Esophagus squamous epithelium (tissue), 5 donors: ENCODE measurements around the gene WDR74. TPM values are rescaled to one million over a fixed set of nuclear protein-coding genes. Genes with fewer than 3 reads are reported as not detected.
"Not testable (repeated sequence)": the region's sequence is repeated elsewhere in the genome, so short reads cannot be mapped to it uniquely, and the experiment has no call there.

ENCODE experiments used
- DNase-seq: peaks from one replicate; lab custom pipeline; 2025; lab: John Stamatoyannopoulos, UW
- H3K27ac ChIP-seq, 4 donors: fragments of 200-600 bp; sonication (generic); one replicate each; pipeline ENCODE4 v1.5.1; 2016 to 2019; ENCODE audit warnings: mild to moderate bottlenecking in 1 of 4
- H3K27me3 ChIP-seq, 4 donors: fragments of 200-600 bp; sonication (generic); 1 replicate in 3 of 4; 2 replicates in 1 of 4; pipeline versions ENCODE4 v1.5.1 to v1.6.0; 2017 to 2021; ENCODE audit warnings: antibody characterized with exemption in 1 of 4
- H3K36me3 ChIP-seq, 3 donors: fragments of 200-600 bp; sonication (generic); one replicate each; pipeline ENCODE4 v1.5.1; 2016 to 2019
- H3K4me1 ChIP-seq, 3 donors: fragments of 200-600 bp; sonication (generic); one replicate each; pipeline ENCODE4 v1.5.1; 2017 to 2019
- H3K4me3 ChIP-seq, 4 donors: fragments of 200-600 bp; sonication (generic); 1 replicate in 3 of 4; 2 replicates in 1 of 4; pipeline ENCODE4 v1.5.1; 2016 to 2019; ENCODE audit warnings: mild to moderate bottlenecking in 2 of 4, moderate library complexity in 1 of 4
- H3K9me3 ChIP-seq, 3 donors: fragments of 200-600 bp; sonication (generic); one replicate each; pipeline ENCODE4 v1.5.1; 2016 to 2019
- POLR2A ChIP-seq, 4 donors: fragments of 450-650 bp; IDR thresholded peaks; one replicate each; pipeline ENCODE4 v1.6.1; 2017; ENCODE audit warnings: antibody characterized with exemption in 4 of 4, mild to moderate bottlenecking in 4 of 4, moderate library complexity in 3 of 4
- WGBS, 2 donors: methylation state at CpG; one replicate each; pipeline ENCODE4 v1.1.5; 2018; 5-methylcytosine and 5-hydroxymethylcytosine counted together
- intact Hi-C: fragments of 100-400 bp; cut with DNase I; formaldehyde crosslinking; loops from one replicate; pipeline ENCODE4 v1.15.0; 2022
- total RNA-seq, 4 donors: library from RNA; depleted of rRNA; stranded (reverse); fragments of >200 nt; gene quantifications; one replicate each; pipeline ENCODE4 v1.1.0, GENCODE V29; 2016
- TF ChIP-seq, protein P1 (sequence below), 6 experiments: fragments of 450-650 bp in 4 of 6; fragments of 200-600 bp in 2 of 6; sonication (generic) in 2 of 6; IDR thresholded peaks; one replicate each; pipeline ENCODE4 v1.5.1; 2016 to 2019; ENCODE audit warnings: antibody characterized with exemption in 6 of 6, mild to moderate bottlenecking in 4 of 6, moderate library complexity in 4 of 6
- donor health status: DM: yes; HTN: yes; CAD: no.

Gene WDR74
- total RNA-seq, 4 donors from 2014 or later: 31.7 to 74.0 (median 44.3) TPM

DNA sequence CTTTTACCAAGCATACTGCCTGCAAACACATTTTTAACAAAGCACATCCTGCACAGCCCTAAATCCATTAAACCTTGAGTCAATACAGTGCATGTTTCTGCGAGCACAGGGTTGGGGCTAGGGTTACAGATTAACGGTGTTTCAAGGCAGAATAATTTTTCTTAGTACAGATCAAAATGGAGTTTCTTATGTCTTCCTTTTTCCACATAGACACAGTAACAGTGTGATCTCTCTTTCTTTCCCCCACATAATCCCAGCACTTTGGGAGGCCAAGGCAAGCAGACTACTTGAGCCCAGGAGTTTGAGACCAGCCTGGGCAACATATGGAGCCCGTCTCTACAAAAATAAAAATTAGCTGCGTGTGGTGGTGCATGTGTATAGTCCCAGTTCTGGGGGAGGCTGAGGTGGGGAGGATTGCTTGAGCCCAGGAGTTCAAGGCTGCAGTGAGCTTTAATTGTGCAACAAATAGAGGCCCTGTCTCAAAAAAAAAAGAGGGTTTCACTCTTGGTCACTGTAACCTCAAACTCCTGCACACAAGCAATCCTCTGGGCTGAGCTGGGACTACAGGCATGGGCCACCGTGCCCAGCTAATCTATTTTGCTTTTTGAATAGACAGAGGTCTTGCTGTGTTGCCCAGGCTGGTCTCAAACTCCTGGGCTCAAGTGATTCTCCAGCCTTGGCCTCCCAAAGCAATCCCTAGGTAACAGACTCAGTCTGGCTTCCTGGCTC is 21.6 kb upstream of the WDR74 start:
- Histone ChIP-seq H3K36me3 (no peaks in the 10 kb centered on the region), H3K9me3 (no peaks in the 10 kb centered on the region), H3K27ac (peak overlapping the region in 2 of 4 donors; percentile 75 to 76), H3K4me3 (no peak overlapping the region), H3K27me3 (no peaks in the 10 kb centered on the region), H3K4me1 (peaks cover 14 to 72% (median 28%) of the 10 kb centered on the region in 3 donors)
- no peak for DNase-seq
- 46 to 51% methylated on average over 5 of the region's 5 CpGs for WGBS, 2 donors
- TF ChIP-seq POLR2A (IDR thresholded peaks at IDR 0.05): no peak
- TF ChIP-seq, protein P1, sequence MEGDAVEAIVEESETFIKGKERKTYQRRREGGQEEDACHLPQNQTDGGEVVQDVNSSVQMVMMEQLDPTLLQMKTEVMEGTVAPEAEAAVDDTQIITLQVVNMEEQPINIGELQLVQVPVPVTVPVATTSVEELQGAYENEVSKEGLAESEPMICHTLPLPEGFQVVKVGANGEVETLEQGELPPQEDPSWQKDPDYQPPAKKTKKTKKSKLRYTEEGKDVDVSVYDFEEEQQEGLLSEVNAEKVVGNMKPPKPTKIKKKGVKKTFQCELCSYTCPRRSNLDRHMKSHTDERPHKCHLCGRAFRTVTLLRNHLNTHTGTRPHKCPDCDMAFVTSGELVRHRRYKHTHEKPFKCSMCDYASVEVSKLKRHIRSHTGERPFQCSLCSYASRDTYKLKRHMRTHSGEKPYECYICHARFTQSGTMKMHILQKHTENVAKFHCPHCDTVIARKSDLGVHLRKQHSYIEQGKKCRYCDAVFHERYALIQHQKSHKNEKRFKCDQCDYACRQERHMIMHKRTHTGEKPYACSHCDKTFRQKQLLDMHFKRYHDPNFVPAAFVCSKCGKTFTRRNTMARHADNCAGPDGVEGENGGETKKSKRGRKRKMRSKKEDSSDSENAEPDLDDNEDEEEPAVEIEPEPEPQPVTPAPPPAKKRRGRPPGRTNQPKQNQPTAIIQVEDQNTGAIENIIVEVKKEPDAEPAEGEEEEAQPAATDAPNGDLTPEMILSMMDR (IDR thresholded peaks at IDR 0.05): no peak
- intact Hi-C loops: loop anchor here (5.0 to 10.0 kb wide), 2 partner anchors 69 to 136 kb away; partner anchors contain the start of genes HNRNPUL2, TMEM223 and TTC9C

DNA sequence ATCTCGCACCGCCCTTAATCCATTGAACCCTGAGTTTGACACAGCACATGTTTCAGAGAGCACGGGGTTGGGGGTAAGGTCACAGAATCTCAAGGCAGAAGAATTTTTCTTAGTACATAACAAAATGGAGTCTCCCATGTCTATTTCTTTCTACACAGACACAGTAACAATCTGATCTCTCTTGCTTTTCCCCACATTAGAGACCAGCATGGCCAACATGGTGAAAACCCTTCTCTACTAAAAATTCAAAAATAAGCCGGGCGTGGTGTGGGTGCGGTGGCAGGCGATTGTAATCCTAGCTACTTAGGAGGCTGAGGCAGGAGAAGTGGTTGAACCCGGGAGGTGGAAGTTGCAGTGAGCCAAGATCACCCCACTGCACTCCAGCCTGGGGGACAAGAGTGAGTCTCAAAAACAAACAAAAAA is 19.9 kb upstream of the WDR74 start:
- H3K4me3 ChIP-seq, H3K9me3 ChIP-seq, H3K36me3 ChIP-seq, H3K27me3 ChIP-seq, intact Hi-C loops, DNase-seq: not testable (repeated sequence)
- Histone ChIP-seq H3K27ac (peak overlapping the region in 3 of 4 donors; percentile 28 to 76 (median 75)), H3K4me1 (peaks cover 21 to 80% (median 34%) of the 10 kb centered on the region in 3 donors)
- WGBS, 2 donors: 41 to 49% methylated on average over 6 to 7 of the region's 8 CpGs

DNA sequence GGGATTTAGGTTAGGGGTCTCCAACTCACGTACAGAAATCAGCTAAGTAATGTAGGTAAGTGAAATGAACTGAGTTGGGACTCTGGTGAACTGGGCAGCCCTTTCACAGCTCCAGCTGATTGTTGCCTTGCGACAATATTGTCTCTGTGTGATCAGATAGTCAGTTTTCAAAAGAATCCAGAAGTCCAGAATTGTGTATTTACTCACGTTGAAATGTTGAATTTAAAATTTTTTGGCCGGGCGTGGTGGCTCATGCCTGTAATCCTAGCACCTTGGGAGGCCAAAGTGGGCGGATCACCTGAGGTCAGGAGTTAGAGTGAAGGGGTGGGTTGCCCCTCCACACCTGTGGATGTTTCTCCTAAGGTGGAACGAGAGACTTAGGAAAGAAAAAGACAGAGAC is 18.8 kb upstream of the WDR74 start:
- WGBS, 2 donors: 49 to 63% methylated on average over 7 of the region's 7 CpGs
- intact Hi-C loops: no loop called here
- Histone ChIP-seq H3K27ac (peak overlapping the region; percentile 41 to 90 (median 82)), H3K4me3 (peak overlapping the region in 1 of 4 donors; percentile 75), H3K27me3 (no peaks in the 10 kb centered on the region), H3K36me3 (peaks cover 4 to 11% (median 6%) of the 10 kb centered on the region in 3 donors), H3K4me1 (peaks cover 30 to 80% (median 45%) of the 10 kb centered on the region in 3 donors), H3K9me3 (no peaks in the 10 kb centered on the region)
- TF ChIP-seq POLR2A (IDR thresholded peaks at IDR 0.05): no peak
- TF ChIP-seq, protein P1 (IDR thresholded peaks at IDR 0.05): no peak
- no peak for DNase-seq

- Histone ChIP-seq H3K36me3 (peaks cover 8 to 17% (median 12%) of the 10 kb centered on the region in 3 donors), H3K27ac (peak overlapping the region; percentile 26 to 90 (median 82)), H3K9me3 (no peaks in the 10 kb centered on the region), H3K4me1 (peaks cover 33 to 80% (median 44%) of the 10 kb centered on the region in 3 donors), H3K4me3 (peak overlapping the region in 3 of 4 donors; percentile 55 to 75 (median 71)), H3K27me3 (no peaks in the 10 kb centered on the region)
- no peak for TF ChIP-seq POLR2A (IDR thresholded peaks at IDR 0.05)
- TF ChIP-seq, protein P1 (IDR thresholded peaks at IDR 0.05): no peak
- no peak for DNase-seq
- 15 to 64% methylated on average over 1 to 2 of the region's 2 CpGs for WGBS, 2 donors
- intact Hi-C loops: no loop called here
These were observed 18.2 kb upstream of the WDR74 start for GRCh38 chr11:62857541-62857982.

GRCh38 chr11:62856333-62856895 is 17.0 kb upstream of the WDR74 start:
- H3K4me3 ChIP-seq: peak overlapping the region; percentile 55 to 75 (median 66)
- H3K27me3 ChIP-seq: no peaks in the 10 kb centered on the region
- TF ChIP-seq, protein P1 (IDR thresholded peaks at IDR 0.05): no peak
- TF ChIP-seq POLR2A (IDR thresholded peaks at IDR 0.05): no peak
- WGBS, 2 donors: 3 to 4% methylated on average over 14 to 17 of the region's 20 CpGs
- H3K36me3 ChIP-seq: peaks cover 13 to 29% (median 19%) of the 10 kb centered on the region in 3 donors
- no peaks in the 10 kb centered on the region for H3K9me3 ChIP-seq
- H3K4me1 ChIP-seq: peaks cover 33 to 89% (median 44%) of the 10 kb centered on the region in 3 donors
- no peak for DNase-seq
- intact Hi-C loops: no loop called here
- peak overlapping the region; percentile 75 to 90 (median 86) for H3K27ac ChIP-seq
